Measurements from ENCODE around the gene PTPRC.

GRCh38 chr1:198601936-198602889 is 36.6 kb upstream of the PTPRC start:
- TF ChIP-seq CTCF (conservative IDR thresholded peaks at IDR 0.05) (0 out of 2 replicates have a peak, but pooled peaks have one; percentile 2), ZFX (IDR thresholded peaks at IDR 0.05) (no peak)
